MM.1S (cell line): ENCODE data around the gene STX16.

Experiments
- CTCF ChIP-seq: fragments of 300-600 bp; sonication (generic); IDR thresholded peaks from 2 replicates; pipeline ENCODE4 v1.5.1; 2016; ENCODE audit warnings: antibody characterized with exemption, low read length, mixed read lengths
- EZH2 ChIP-seq: fragments of 300-600 bp; sonication (generic); optimal IDR thresholded peaks from 2 replicates; pipeline ENCODE3; 2017; ENCODE audit warnings: low read depth, mild to moderate bottlenecking, antibody characterized with exemption, low read length, mixed read lengths
- EZH2phosphoT487 ChIP-seq: fragments of 300-600 bp; sonication (generic); IDR thresholded peaks from 2 replicates; pipeline ENCODE4 v1.6.1; 2018; ENCODE audit warnings: antibody characterized with exemption, low read length

- TF ChIP-seq CTCF, result no peak
- TF ChIP-seq EZH2phosphoT487, result no peak
- no peak for TF ChIP-seq EZH2
Observed at GRCh38 chr20:58698741-58699622, 47.9 kb downstream of the STX16 start.
